ENCODE data around the gene PDCD1LG2.

Gene PDCD1LG2

DNA sequence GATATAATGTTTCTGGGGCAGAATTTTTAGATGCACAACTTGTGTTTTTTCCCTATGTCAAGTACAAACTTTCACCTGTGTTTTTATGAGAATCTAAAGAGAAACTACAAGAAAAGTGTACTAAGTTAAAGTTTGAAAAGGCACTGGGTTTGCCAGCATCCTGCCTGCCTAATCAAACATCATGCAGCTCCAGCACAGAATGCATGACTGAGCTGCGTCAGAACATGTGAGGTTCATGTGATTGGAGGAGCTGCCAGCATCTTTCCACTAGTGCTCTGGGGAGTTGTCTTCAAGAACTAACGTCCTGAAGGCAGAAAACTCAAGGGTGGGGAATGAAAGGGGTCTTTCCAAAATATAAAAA is 72.5 kb downstream of the PDCD1LG2 start:
- no peak for DNase-seq (ENCODE audit: low read depth, low spot score)
- H3K4me3 ChIP-seq (ENCODE audit: low read length): no peak overlapping the region

DNA sequence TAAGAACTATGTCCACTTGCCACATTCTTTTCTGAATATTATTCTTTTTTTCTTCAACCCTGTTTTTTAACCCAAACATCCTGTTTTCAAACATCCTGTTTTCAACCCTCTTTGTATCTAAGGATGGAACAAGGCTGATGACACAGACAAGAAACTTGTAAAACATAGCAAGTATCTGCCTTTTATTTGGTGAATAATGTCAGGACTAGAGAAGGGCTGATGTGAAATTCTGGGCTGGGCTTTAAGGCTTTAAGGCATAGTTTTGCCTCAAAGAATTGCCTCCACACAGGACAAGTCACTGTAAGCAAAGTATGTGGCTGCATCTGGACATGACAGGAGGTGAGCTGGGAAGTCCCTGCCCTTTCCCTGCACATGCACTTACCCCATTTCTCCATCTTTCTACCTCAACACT is 76.1 kb downstream of the PDCD1LG2 start:
- H3K4me3 ChIP-seq (ENCODE audit: low read length): no peak overlapping the region
- no peak for DNase-seq (ENCODE audit: low read depth, low spot score)

DNA sequence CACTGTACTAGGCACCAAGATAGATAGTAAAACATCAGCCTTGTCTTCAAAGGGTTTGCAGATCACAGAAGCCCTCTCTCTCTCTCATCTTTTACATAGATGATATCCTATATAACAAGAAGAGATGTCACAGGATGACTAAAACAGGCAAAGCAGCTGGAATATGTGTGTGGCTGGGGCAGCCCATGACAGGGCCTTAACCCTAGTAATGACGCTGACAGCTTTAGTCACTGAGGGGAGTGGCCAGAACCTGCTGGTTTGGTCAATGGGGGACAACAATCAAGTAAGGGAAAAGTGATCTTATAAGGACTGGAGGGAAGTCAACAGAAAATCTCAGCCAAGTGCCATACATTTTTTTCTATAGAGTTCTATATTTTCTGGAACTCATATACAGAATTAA is 76.7 kb downstream of the PDCD1LG2 start:
- no peak for DNase-seq (ENCODE audit: low read depth, low spot score)
- H3K4me3 ChIP-seq (ENCODE audit: low read length): no peak overlapping the region

DNA sequence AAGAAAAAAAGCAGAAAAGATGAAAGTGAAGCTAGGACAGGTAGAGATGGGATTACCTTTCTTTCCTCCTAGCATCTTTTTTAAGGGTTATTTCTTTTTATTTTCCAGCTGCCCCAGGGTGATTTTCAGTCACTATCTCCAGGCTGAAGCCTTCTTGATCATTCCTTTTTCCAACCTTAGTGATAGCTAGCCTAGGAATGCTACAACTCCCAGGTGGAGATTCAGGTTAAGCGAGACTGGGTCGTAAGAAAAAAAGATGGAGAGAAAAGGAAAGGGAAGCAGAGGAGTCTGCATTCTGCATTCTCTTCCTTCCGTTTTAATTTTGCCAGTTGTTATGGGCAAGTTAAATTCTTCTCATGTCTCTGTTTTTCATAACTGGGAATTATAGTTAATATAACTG is 81.9 kb downstream of the PDCD1LG2 start:
- no peak overlapping the region for H3K4me3 ChIP-seq (ENCODE audit: low read length)
- no peak for DNase-seq (ENCODE audit: low read depth, low spot score)

DNA sequence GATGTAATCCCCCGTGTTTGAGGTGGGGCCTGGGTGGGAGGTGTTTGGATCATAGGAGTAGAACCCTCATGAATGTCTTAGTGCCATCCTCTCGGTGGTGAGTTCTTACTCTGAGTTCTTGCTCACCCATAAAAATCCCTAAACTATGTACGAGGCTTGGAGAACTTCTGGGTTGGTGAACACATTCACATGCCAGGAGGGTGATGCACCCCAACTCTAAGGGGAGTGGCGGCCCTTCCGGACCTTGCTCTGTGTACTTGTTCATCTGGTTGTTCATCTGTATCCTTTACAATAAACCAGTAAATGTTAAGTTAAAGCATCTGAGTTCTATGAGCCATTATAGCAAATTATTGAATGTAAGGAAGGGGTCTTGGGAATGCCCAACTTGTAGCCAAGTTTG is 82.6 kb downstream of the PDCD1LG2 start:
- DNase-seq (ENCODE audit: low read depth, low spot score): no peak

DNA sequence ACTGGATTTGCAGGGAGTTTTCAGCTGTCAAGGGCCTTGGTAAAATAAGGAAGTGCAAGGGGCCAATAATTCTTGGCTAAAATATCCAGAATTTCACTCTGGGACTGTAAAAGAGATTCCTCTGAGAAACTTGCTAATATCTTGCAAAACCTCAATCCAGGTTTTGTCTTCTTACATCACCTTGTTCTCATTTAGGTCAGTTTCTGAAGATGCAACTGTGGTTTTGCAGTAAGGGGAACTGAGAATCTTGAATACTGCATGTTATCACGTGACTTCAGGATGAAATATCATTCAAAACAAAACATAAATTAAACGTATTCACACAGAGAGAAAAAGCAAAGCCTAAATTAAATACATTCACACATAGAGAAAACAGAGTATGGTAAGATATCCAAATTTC is 83.6 kb downstream of the PDCD1LG2 start:
- no peak for DNase-seq (ENCODE audit: low read depth, low spot score)

More for the DNA sequence above, 82.6 kb downstream of the PDCD1LG2 start:
- H3K4me3 ChIP-seq (ENCODE audit: low read length): no peak overlapping the region

DNA sequence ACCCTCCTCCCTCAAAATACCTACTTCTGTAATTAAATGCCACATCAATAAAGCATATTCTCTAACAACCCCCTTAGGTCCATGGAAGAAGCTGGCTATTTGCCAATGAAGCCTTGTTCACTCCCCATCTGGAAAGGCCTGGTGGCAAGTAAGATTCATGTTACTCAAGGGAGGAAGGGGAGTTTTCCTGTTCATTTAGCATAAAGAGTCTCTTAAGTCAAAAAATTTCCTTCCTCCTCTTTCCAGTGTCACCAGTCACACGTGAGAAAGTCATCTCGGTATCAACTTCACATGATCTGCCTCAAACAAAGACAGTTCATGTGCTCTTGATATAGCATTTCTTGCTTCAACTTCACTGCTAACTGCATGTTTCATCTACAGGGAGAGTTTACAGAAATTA is 85.8 kb downstream of the PDCD1LG2 start:
- no peak overlapping the region for H3K4me3 ChIP-seq (ENCODE audit: low read length)
- no peak for DNase-seq (ENCODE audit: low read depth, low spot score)

More for the DNA sequence above, 83.6 kb downstream of the PDCD1LG2 start:
- H3K4me3 ChIP-seq (ENCODE audit: low read length): no peak overlapping the region

DNA sequence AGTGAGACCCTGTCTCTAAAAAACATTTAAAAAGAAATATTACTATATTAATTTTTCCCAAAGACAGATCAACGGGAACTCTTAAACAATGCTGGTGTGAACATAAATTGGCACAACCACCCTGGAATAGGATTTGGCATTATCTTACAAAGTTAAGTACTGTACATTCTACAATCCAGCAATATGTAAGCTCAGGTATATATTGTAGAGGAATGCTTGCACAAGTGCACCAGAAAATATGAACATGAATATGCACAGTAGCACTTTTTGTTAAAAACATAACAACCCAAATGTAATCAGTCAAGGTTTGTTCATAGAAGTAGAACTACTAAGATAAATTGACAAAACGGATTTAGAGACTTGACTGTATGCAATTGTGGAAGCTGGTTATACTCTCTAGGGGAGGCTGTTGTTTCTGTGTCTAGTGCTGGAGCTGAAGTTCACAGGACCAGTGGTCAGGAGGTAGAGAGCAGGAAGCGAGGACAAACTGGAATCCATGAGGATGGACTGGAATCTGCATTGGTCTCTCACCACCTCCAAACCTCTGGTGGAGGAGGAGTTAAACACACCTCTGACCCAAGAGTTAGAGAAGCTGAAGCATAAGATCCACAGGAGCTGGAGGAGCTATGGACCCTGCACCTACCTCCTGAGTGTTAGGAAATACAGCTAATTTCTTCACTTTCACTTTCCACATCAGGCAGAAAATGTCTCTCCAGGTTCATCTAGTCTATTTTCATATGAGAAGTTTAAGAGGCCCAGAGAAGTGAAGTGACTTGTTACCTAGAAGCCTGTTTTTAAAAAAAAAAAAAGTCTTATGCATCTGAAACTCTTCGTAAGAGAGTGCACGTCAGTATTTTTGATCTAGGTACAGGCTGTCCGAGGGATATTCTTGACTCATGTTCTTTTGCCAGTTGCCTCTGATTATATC is 98.2 kb downstream of the PDCD1LG2 start:
- no peak overlapping the region for H3K4me3 ChIP-seq (ENCODE audit: low read length)
- DNase-seq (ENCODE audit: low read depth, low spot score): no peak

DNA sequence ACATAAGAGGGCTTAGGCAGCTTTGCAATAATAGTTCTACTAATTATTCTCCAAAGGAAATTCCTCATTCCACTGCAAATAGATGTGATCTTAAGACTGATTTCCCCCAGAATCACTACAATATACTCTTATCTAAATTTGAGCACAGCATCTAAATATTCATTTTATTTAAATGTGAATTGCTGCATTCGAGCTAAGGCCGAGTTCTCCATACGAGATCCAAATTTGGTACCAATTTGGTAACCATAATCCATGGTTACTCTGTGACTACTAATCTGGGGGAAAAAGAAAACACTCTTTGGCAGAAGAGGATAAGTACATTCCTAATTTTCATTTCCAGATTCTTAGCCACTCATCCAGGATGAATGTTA is 98.9 kb downstream of the PDCD1LG2 start:
- H3K4me3 ChIP-seq (ENCODE audit: low read length): no peak overlapping the region
- no peak for DNase-seq (ENCODE audit: low read depth, low spot score)

DNA sequence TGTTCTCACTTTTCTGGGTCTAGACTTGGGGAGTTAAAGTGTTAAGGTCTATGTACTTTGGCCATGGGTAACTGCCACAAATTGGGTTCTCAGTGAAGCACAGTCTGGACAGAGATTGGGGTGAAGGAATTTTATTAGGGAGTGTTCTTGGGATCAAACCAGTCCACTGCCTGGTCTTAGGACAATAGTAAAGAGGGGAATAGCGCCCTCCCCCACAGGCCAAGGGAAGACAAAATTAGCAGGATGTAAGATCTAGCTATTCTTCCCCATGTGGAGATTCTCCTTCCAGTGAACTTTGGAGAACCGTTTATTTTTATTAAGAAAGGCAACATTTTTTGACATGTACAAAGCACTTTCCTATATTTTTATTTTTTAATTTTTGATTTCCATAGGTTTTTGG is 100.2 kb downstream of the PDCD1LG2 start:
- DNase-seq (ENCODE audit: low read depth, low spot score): no peak
- no peak overlapping the region for H3K4me3 ChIP-seq (ENCODE audit: low read length)

DNA sequence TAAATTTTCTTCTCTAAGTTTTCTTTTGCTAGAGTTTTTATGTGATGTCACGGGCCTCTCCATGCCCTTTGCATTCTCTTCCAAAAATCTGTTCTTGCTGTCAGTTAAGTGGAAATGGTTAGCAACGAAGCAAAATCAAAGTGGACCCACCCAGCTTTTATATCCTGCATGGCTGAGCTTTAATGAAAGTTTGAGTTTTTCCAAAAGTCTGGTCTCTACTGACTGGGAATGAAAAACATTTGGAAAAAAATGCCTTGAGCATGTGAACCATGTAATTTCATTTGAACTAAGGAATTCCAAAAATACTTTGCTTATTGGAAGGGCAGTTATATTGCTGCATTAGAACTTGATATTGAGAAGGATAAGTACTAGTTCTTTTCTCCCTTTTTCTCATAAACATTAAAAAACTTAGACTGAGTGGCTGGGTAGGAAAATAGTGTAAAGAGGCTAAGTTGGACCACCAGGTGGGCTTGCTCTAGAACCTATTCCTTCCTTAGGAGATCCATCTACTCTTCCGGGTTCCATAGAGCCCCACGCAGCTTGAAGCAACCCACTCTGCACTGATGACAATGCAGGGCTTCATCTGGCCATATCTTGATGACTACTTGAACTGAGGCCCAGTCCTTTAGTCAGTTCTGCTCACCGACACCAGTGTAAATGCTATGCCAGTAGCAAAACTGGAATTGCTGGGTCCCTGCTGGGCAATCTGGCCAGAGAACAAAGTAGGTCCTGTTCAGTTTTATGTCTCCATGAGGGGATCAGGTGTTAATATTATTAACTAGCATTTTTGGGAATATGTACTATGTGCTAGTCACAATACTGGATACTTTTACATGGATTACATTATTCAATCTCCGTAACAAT is 101.2 kb downstream of the PDCD1LG2 start:
- DNase-seq (ENCODE audit: low read depth, low spot score): no peak
- H3K4me3 ChIP-seq (ENCODE audit: low read length): no peak overlapping the region

DNA sequence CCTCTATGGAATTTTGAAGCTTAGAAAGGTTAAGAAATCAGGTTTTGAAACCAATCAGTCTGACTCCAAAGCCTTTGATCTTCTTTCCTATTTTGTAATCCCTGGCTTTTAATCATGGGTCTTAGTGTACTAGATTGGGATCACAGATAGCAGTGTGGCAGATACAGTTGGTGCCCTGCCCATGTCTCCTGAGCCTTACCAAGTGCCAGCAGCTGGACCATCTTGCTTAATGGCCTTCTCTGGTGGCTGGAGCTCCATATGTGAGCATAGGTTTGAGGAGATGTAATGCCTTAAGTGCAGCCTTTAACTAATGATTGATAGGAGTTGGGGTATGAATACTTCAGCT is 101.8 kb downstream of the PDCD1LG2 start:
- no peak for DNase-seq (ENCODE audit: low read depth, low spot score)
- H3K4me3 ChIP-seq (ENCODE audit: low read length): no peak overlapping the region

DNA sequence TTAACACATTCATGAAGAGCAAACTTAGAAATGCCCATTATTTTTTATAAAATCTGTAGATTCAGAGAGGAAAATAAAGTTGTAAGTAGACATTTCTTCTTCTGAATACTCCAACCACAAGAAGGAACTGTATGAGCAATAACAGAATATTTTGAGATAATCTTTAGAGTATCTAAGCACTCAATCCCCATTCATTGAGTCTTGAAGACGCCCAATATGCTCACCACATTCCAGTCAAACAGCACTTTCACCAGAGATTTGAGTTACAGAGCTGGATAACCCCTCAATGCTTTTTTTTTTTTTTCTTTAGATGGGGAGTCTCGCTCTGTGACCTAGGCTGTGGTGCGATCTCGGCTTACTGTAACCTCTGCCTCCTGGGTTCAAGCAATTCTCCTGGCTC is 103.9 kb downstream of the PDCD1LG2 start:
- H3K4me3 ChIP-seq (ENCODE audit: low read length): no peak overlapping the region
- no peak for DNase-seq (ENCODE audit: low read depth, low spot score)

DNA sequence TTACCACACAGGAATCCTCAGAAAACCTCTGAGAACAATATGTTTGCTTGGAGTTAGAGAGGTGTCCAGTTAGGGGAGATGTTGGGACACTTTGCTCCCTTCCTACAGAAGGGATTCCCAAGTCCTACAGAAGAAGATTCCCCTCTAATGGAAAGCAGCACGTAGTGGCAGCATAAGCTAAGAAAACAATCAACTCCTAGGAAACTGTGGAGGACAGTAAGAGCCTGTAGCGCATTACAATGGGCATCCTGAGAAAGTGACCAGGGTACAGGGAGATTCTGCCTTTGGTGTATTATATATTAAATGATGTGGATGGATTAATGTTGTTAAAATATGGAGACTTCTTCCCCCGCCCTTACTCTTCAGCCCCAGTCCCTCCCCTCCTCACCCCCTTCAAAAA is 104.7 kb downstream of the PDCD1LG2 start:
- DNase-seq (ENCODE audit: low read depth, low spot score): no peak
- no peak overlapping the region for H3K4me3 ChIP-seq (ENCODE audit: low read length)

DNA sequence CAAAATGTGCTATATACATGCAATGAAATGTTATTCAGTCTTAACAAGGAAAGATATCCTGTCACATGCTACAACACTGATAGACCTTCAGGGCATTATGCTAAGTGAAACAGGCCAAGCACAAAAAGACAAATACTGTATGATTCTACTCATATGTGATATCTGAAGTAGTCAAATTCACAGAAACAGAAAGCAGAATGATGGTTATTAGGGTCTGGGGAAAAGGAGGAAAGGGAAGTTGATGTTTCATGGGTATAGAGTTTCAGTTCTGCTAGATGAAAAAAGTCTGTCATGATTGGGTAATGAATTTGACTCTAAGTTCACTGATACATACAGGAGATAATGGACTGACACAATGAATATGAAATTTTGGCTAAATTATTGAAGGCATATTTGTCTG is 107.4 kb downstream of the PDCD1LG2 start:
- no peak overlapping the region for H3K4me3 ChIP-seq (ENCODE audit: low read length)
- no peak for DNase-seq (ENCODE audit: low read depth, low spot score)

DNA sequence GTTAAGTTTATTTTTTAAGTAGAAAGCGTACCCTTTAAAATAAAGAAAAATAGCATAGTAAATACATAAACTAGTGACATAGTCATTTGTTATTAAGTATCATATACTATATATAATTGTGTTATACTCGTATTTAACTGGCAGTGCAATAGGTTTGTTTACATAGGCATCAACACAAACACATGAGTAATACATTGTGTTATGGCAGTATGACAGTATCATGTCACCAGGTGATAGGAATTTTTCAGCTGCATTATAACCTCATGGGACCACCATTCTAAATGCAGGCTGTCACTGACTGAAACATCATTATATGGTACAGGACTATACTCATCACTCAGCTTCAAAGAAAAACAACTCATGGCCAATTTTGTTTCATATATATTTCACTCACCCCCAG is 110.2 kb downstream of the PDCD1LG2 start:
- H3K4me3 ChIP-seq (ENCODE audit: low read length): no peak overlapping the region
- DNase-seq (ENCODE audit: low read depth, low spot score): no peak

All from Jurkat, Clone E6-1 (cell line).